ENCODE results near the gene GPSM1. TPM values are rescaled to one million over a fixed set of nuclear protein-coding genes. Genes with fewer than 3 reads are reported as not detected.
"Not testable (repeated sequence)": the region's sequence is repeated elsewhere in the genome, so short reads cannot be mapped to it uniquely, and the experiment has no call there.

Gene GPSM1
- total RNA-seq, 1 donor from 2014 or later = 1.9 TPM

- Mint-ChIP-seq H3K27ac (no peak overlapping the region), H3K9me3 (no peaks in the 10 kb centered on the region), H3K4me1 (peaks cover 4% of the 10 kb centered on the region), H3K27me3 (no peaks in the 10 kb centered on the region), H3K36me3 (ENCODE audit: low read depth) (no peaks in the 10 kb centered on the region), H3K4me3 (no peak overlapping the region)
- ChIA-PET CTCF (no interaction called here), POLR2A (no interaction called here)
- intact Hi-C loops (cut with micrococcal nuclease) = no loop called here
- DNase-seq = no peak
- no peak for ATAC-seq (ENCODE audit: low read depth)
- no peak for TF ChIP-seq CTCF (IDR thresholded peaks at IDR 0.05)
Measured at GRCh38 chr9:136347472-136348256, 20.3 kb downstream of the GPSM1 start.

- ATAC-seq (ENCODE audit: low read depth) = no peak
- Mint-ChIP-seq H3K36me3 (ENCODE audit: low read depth) (no peaks in the 10 kb centered on the region), H3K4me1 (no peaks in the 10 kb centered on the region), H3K9me3 (no peaks in the 10 kb centered on the region), H3K27ac (no peak overlapping the region), H3K27me3 (no peaks in the 10 kb centered on the region), H3K4me3 (no peak overlapping the region)
- intact Hi-C loops (cut with micrococcal nuclease) = no loop called here
- POLR2A ChIA-PET = no interaction called here
- TF ChIP-seq CTCF (IDR thresholded peaks at IDR 0.05) = no peak
- CTCF ChIA-PET = no interaction called here
- DNase-seq = no peak
Measured at GRCh38 chr9:136348691-136349090, 21.4 kb downstream of the GPSM1 start.

GRCh38 chr9:136349546-136349945 is 22.2 kb downstream of the GPSM1 start:
- TF ChIP-seq CTCF (IDR thresholded peaks at IDR 0.05) = no peak
- ATAC-seq (ENCODE audit: low read depth) (no peak), DNase-seq (no peak)
- POLR2A ChIA-PET = no interaction called here
- Mint-ChIP-seq H3K4me3 (no peak overlapping the region), H3K9me3 (no peaks in the 10 kb centered on the region), H3K4me1 (no peaks in the 10 kb centered on the region), H3K27me3 (no peaks in the 10 kb centered on the region), H3K27ac (no peak overlapping the region), H3K36me3 (ENCODE audit: low read depth) (no peaks in the 10 kb centered on the region)
- CTCF ChIA-PET = no interaction called here
- intact Hi-C loops (cut with micrococcal nuclease) = no loop called here

- ChIA-PET CTCF (no interaction called here), POLR2A (no interaction called here)
- Mint-ChIP-seq H3K4me3 (no peak overlapping the region), H3K27me3 (no peaks in the 10 kb centered on the region), H3K36me3 (ENCODE audit: low read depth) (no peaks in the 10 kb centered on the region), H3K27ac (no peak overlapping the region), H3K4me1 (no peaks in the 10 kb centered on the region), H3K9me3 (no peaks in the 10 kb centered on the region)
- no peak for TF ChIP-seq CTCF (IDR thresholded peaks at IDR 0.05)
- ATAC-seq (ENCODE audit: low read depth) (no peak), DNase-seq (no peak)
- intact Hi-C loops (cut with micrococcal nuclease) = no loop called here
Measured at GRCh38 chr9:136351252-136351800, 24.0 kb downstream of the GPSM1 start.

- CTCF ChIA-PET; DNase-seq; H3K4me3 Mint-ChIP-seq; intact Hi-C loops (cut with micrococcal nuclease); H3K9me3 Mint-ChIP-seq; H3K27me3 Mint-ChIP-seq; POLR2A ChIA-PET; H3K36me3 Mint-ChIP-seq (ENCODE audit: low read depth); H3K4me1 Mint-ChIP-seq; ATAC-seq (ENCODE audit: low read depth); H3K27ac Mint-ChIP-seq: not testable (repeated sequence)
Measured at GRCh38 chr9:136351868-136352267, 24.5 kb downstream of the GPSM1 start.
